Vagina (tissue), 2 donors: ENCODE data around the gene MTHFSD.

Experiments
- POLR2A ChIP-seq, 2 donors: fragments of 450-650 bp; IDR thresholded peaks; one replicate each; pipeline ENCODE4 v1.6.1; 2017; ENCODE audit warnings: antibody characterized with exemption in 2 of 2, mild to moderate bottlenecking in 2 of 2, moderate library complexity in 2 of 2
- POLR2AphosphoS5 ChIP-seq, 2 donors: sonication (generic); formaldehyde crosslinking; IDR thresholded peaks; one replicate each; pipeline ENCODE4 v1.9.0; 2017; ENCODE audit warnings: antibody characterized with exemption in 2 of 2, mild to moderate bottlenecking in 2 of 2, low read depth in 1 of 2; ENCODE audit not compliant: insufficient read depth in 1 of 2
- TF ChIP-seq, protein P1 (sequence below), 3 experiments: fragments of 450-650 bp in 2 of 3; fragments of 200-600 bp in 1 of 3; sonication (generic) in 1 of 3; IDR thresholded peaks; one replicate each; pipeline ENCODE4 v1.5.1; 2017 to 2019; ENCODE audit warnings: antibody characterized with exemption in 3 of 3, mild to moderate bottlenecking in 2 of 3, moderate library complexity in 2 of 3

GRCh38 chr16:86540894-86541293 lies 14.1 kb downstream of the MTHFSD start:
- TF ChIP-seq, protein P1, sequence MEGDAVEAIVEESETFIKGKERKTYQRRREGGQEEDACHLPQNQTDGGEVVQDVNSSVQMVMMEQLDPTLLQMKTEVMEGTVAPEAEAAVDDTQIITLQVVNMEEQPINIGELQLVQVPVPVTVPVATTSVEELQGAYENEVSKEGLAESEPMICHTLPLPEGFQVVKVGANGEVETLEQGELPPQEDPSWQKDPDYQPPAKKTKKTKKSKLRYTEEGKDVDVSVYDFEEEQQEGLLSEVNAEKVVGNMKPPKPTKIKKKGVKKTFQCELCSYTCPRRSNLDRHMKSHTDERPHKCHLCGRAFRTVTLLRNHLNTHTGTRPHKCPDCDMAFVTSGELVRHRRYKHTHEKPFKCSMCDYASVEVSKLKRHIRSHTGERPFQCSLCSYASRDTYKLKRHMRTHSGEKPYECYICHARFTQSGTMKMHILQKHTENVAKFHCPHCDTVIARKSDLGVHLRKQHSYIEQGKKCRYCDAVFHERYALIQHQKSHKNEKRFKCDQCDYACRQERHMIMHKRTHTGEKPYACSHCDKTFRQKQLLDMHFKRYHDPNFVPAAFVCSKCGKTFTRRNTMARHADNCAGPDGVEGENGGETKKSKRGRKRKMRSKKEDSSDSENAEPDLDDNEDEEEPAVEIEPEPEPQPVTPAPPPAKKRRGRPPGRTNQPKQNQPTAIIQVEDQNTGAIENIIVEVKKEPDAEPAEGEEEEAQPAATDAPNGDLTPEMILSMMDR (IDR thresholded peaks at IDR 0.05): no peak
- TF ChIP-seq POLR2A (IDR thresholded peaks at IDR 0.05) (no peak), POLR2AphosphoS5 (IDR thresholded peaks at IDR 0.05; ENCODE audit: insufficient read depth in 1 of 2, low read depth in 1 of 2) (no peak)
